ENCODE results near the gene KIAA0319L.

KIAA0319L gene

GRCh38 chr1:35563166-35563565 is 6.0 kb upstream of the KIAA0319L start:
- no peak for DNase-seq (ENCODE audit: low spot score)

GRCh38 chr1:35561972-35562680 is 4.9 kb upstream of the KIAA0319L start:
- no peak for DNase-seq (ENCODE audit: low spot score)

GRCh38 chr1:35561297-35561971 is 4.2 kb upstream of the KIAA0319L start:
- DNase-seq (ENCODE audit: low spot score): no peak

DNA sequence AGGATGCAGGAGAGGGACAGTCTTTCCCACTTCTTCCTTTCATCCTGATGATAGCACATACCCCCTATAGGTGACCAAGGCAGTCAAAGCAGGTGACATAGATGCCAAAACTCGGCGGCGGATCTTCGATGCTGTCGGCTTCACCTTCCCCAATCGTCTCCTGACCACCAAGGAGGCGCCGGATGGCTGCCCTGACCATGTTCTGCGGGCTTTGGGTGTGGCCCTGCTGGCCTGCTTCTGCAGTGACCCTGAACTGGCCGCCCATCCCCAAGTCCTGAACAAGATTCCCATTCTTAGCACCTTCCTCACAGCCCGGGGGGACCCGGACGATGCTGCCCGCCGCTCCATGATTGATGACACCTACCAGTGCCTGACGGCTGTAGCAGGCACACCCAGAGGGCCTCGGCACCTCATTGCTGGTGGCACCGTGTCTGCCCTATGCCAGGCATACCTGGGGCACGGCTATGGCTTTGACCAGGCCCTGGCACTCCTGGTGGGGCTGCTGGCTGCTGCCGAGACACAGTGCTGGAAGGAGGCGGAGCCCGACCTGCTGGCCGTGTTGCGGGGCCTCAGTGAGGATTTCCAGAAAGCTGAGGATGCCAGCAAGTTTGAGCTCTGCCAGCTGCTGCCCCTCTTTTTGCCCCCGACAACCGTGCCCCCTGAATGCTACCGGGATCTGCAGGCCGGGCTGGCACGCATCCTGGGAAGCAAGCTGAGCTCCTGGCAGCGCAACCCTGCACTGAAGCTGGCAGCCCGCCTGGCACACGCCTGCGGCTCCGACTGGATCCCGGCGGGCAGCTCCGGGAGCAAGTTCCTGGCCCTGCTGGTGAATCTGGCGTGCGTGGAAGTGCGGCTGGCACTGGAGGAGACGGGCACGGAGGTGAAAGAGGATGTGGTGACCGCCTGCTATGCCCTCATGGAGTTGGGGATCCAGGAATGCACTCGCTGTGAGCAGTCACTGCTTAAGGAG is 3.3 kb upstream of the KIAA0319L start:
- no peak for DNase-seq (ENCODE audit: low spot score)

DNA sequence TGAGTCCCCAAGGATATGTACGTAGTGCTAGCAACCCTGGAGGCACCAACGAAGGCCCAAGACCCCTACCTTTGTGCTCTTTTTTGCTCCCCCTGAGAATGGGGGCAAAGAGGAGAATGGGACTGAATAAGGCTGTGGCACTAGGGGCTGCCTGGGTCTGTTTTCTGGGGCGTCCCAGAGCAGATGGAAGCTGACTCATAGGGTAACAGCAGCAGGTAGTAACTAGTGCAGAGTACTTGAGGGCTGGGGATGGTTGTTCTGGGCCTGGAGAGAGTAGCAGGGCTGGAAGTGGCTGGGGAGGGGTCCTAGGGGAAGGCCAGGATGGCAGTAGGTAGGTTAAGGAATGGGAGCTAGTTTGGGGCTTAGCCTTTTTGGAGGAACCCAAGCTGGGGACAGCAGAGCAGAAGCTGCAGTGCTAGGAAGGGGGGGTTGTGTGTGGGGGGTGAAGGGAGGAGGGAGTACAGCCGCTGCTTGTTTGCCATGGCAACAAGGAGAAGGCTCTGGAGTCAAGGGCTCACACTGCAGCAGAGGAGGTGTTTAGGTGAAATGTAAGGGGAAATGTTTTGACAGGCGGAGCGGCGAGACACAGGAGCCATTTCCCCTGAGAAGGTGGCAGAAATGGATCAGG is 2.2 kb upstream of the KIAA0319L start:
- DNase-seq (ENCODE audit: low spot score): no peak

GRCh38 chr1:35558374-35559316 is 1.4 kb upstream of the KIAA0319L start:
- DNase-seq (ENCODE audit: low spot score): no peak

DNA sequence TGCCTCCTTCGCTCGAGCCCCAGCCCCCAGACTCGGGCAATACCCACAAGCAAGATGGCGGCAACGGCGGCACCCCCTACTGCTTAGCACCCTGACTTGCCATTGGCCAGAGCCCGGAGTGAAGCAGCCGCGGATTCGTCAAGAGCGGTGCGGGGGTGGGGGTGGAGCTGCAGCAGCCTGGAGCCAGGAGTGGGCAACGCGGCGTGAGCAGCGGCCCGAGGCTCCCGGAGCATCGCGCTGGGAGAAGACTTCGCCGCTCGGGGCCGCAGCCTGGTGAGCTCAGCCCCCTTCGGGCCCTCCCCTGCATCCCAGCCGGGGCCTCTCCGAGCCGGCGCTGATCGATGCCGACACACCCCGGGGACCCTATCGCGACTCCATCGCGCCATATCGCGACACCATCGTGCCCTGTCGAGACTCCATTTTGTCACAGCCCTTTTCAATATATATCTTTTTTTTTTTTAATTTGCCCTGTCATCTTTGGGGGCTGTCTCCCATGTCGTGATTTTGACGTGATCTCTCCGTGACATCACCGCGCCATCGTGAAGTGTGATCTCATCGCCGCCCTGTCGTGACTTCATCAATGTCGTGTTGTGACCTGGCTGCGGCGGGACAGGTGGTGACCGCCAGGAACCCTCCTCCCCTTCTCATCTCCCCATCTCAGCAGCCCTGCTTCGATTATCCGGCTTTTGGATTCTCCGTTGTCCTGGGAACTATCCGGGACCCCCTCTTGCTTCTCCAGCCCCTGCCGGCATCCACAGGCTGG is 589 bp upstream of the KIAA0319L start, which contains the start of gene NCDN:
Gene NCDN (plus strand): TSS at position 189 of the 763 bp plus-strand sequence. CDS start 392 bp downstream, at position 581.
- peak; percentile 97 for DNase-seq (ENCODE audit: low spot score)

DNA sequence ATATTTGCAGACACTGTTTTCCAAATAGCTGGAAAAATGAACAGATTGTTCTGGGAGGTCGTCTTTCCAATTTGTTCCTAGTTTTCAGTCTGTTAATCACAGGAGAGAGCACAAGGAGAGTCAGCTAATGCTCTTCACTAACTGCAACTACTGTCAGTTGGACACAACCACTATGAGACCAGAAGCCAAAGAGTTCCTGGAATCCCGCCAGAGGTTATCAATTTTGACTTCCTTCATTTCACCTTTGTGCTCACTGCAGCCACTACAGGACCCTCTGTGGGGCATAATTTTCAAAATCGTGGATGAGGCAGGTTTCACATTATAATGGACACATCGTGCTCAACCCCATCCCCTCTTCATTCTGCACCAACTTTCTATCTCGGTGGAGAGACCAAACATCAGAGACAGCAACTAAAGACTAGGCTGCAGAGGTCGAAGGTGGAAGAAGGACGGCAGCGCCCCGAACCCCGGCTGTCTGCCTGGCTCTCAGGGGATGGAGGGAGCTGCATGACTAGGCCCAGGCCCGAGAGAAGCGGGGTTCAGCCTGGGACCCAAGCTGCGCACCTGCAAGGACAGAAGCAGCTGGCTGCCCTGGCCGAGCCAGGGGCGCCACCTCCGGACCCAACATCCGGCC is 602 bp downstream of the KIAA0319L start:
- DNase-seq (ENCODE audit: low spot score): no peak

- no peak for DNase-seq (ENCODE audit: low spot score)
Observed at GRCh38 chr1:35555601-35556477, 1.4 kb downstream of the KIAA0319L start.

- no peak for DNase-seq (ENCODE audit: low spot score)
Observed at GRCh38 chr1:35555212-35555584, 2.0 kb downstream of the KIAA0319L start.

GRCh38 chr1:35554266-35555211 is 2.7 kb downstream of the KIAA0319L start:
- no peak for DNase-seq (ENCODE audit: low spot score)

DNA sequence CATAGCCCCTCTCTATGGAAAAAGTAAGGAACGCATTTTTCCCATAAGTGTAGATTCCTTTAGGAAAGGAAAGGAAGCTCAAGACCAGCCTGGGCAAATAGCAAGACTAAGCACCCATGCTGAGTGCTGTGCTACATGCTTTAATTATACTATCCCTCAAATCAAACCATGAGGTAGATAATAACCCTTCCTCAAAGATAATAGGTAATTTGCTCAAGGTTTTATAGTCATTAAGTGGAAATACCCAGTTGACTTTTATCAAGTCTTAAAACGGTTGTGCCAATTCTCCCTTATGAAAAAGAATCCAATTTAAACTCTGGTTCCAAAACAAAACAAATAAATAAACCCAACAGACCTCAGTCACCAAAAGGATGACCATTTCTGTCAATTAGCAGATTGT is 3.4 kb downstream of the KIAA0319L start:
- no peak for DNase-seq (ENCODE audit: low spot score)

DNA sequence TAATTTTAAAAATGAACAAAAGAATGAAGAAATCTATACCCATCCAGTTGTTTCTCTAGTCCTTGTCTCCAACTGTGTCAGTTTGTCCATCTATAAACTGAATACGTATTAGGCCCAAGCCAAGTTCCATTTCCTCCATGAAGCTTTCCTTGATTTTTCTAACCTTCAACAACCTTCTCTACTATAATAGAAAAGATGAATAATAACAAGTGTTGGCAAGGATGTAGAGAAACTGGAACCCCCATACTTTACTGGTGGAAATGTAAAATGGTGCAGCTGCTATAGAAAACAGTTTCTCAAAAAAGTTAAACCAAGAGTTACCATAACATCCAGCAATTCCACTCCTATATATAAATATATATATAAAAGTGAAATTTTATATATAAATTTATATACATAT is 10.6 kb downstream of the KIAA0319L start:
- DNase-seq (ENCODE audit: low spot score): no peak

GRCh38 chr1:35544976-35545375 is 12.2 kb downstream of the KIAA0319L start:
- no peak for DNase-seq (ENCODE audit: low spot score)

- peak; percentile 53 for DNase-seq (ENCODE audit: low spot score)
Observed at GRCh38 chr1:35539824-35540261, 17.4 kb downstream of the KIAA0319L start.

DNA sequence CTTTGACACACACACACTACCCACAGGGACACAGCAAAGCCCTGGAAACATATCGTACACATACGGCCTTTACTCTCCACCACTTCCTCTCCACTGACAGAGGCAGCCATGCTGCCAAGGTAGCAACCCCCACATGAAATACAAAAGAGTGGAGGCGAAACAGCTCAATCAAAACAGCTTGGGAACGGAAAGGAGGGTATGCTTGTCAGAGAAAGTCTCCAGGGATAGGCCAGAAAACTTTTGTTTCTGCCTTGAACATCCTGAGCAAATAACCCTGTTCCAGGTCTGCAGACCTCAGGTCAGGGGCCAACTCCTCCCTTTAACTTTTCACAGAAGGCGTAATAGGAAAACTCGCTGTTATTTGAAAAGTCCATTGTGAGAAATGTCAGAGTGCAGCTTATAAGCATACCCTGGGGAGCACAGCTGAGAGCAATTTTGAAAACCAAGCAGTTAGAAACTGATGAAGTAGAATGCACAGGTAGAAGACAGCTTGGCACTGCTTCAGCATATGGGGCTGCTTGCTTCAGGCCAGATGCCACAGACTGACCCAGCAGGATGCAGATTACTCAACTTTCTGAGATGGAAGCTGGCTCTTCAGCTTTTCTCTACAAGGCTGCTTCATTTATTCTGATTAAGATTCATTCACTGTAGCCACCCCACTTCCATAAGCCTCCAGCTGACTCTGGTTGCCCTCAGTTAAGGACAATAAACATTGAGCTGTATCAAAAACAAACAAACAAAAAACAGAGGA is 18.0 kb downstream of the KIAA0319L start:
- peak; percentile 36 for DNase-seq (ENCODE audit: low spot score)

DNA sequence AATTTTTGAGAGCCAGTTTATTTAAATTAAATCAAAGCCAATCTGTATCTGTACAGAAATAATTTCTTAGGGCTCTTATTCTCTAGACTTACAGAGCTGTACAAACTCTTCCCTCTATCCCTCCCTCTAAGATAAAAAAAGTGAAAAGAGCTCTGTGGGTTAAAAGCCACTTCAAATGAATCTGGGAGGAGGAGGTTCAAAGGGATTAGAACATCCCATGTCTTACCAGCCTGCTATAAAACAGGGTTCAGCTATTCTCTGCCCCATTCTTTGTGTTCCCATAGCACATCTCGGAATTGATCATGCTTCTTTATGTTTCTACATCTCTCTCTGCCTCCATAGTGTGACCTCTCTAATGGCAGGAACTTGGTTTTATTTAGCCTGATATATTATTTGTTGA is 19.4 kb downstream of the KIAA0319L start:
- DNase-seq (ENCODE audit: low spot score): no peak
